B cell (primary cell): ENCODE data around the gene OR1E2. TPM values are rescaled to one million over a fixed set of nuclear protein-coding genes. Genes with fewer than 3 reads are reported as not detected.
"Not testable (repeated sequence)": the region's sequence is repeated elsewhere in the genome, so short reads cannot be mapped to it uniquely, and the experiment has no call there.

ENCODE experiments used
- ATAC-seq: fragments of 200-7000 bp; cut with Tn5 transposase; one replicate; pipeline ENCODE4 v1.10.0; 2021; ENCODE audit warnings: low read depth, mild to moderate bottlenecking, moderate number of reproducible peaks, moderate library complexity
- CTCF ChIA-PET: fragments of 350-600 bp; sonication (Branson Sonifier 250); formaldehyde crosslinking; loops from one replicate; lab custom pipeline; 2021; ENCODE audit warnings: antibody characterized with exemption, inconsistent platforms; lab: Charles Lee
- POLR2A ChIA-PET: fragments of 350-600 bp; sonication (Branson Sonifier 250); formaldehyde crosslinking; loops from one replicate; lab custom pipeline; 2021; ENCODE audit warnings: antibody characterized with exemption; lab: Charles Lee
- DNase-seq: peaks from one replicate; pipeline ENCODE4 v3.0.0; 2013
- H2AFZ ChIP-seq: 2 replicates; pipeline ENCODE4 v1.6.1; 2012; ENCODE audit warnings: mild to moderate bottlenecking, low read depth, low read length; ENCODE audit not compliant: insufficient read depth, poor library complexity, severe bottlenecking
- H3K27ac ChIP-seq, 2 donors: 1 replicate in 1 of 2; 2 replicates in 1 of 2; pipeline ENCODE4 v1.5.1; 2012 to 2013; ENCODE audit warnings: low read length in 2 of 2, mild to moderate bottlenecking in 2 of 2, moderate library complexity in 1 of 2
- H3K27me3 ChIP-seq, 4 experiments: fragments of 200-600 bp in 1 of 4; sonication (generic) in 1 of 4; replicated peaks in 1 of 4; 1 replicate in 2 of 4; 2 replicates in 2 of 4; pipeline versions ENCODE4 v1.6.1 to v1.7.0; 2013 to 2016; ENCODE audit warnings: low read length in 3 of 4, mild to moderate bottlenecking in 2 of 4, mixed read lengths in 1 of 4, moderate library complexity in 1 of 4; ENCODE audit not compliant: insufficient read depth in 4 of 4, control insufficient read depth in 3 of 4; ENCODE audit errors: control extremely low read depth in 1 of 4
- H3K36me3 ChIP-seq, 2 experiments: replicated peaks in 1 of 2; 1 replicate in 1 of 2; 2 replicates in 1 of 2; pipeline versions ENCODE4 v1.6.1 to v1.7.1; 2013; ENCODE audit warnings: low read length in 1 of 2; ENCODE audit not compliant: insufficient read depth in 2 of 2, control insufficient read depth in 1 of 2; ENCODE audit errors: control extremely low read depth in 1 of 2, extremely low read depth in 1 of 2
- H3K4me1 ChIP-seq, 2 donors: fragments of 200-600 bp in 1 of 2; sonication (generic) in 1 of 2; 1 replicate in 1 of 2; 2 replicates in 1 of 2; pipeline versions ENCODE4 v1.5.1 to v1.6.1; 2013 to 2017; ENCODE audit warnings: low read length in 2 of 2; ENCODE audit not compliant: control insufficient read depth in 2 of 2, insufficient read depth in 2 of 2
- H3K4me2 ChIP-seq: replicated peaks from 2 replicates; pipeline ENCODE3; 2012; ENCODE audit warnings: mild to moderate bottlenecking, low read depth, low read length; ENCODE audit not compliant: poor library complexity, severe bottlenecking
- H3K4me3 ChIP-seq, 5 experiments: fragments of 200-600 bp in 1 of 5; sonication (generic) in 1 of 5; 1 replicate in 3 of 5; 2 replicates in 2 of 5; pipeline versions ENCODE4 v1.5.1 to v1.7.0; 2011 to 2016; ENCODE audit warnings: low read length in 4 of 5, mild to moderate bottlenecking in 4 of 5, low read depth in 2 of 5, control low read depth in 1 of 5, moderate library complexity in 1 of 5; ENCODE audit not compliant: insufficient read depth in 1 of 5; ENCODE audit errors: control extremely low read depth in 1 of 5, extremely low read depth in 1 of 5
- H3K79me2 ChIP-seq: fragments of 200-600 bp; sonication (generic); one replicate; pipeline ENCODE4 v1.6.0; 2016; ENCODE audit warnings: low read length; ENCODE audit not compliant: control insufficient read depth, insufficient read depth
- H3K9ac ChIP-seq: fragments of 200-600 bp; sonication (generic); 2 replicates; pipeline ENCODE4 v1.6.1; 2017; ENCODE audit warnings: mild to moderate bottlenecking, low read length, moderate library complexity
- H3K9me3 ChIP-seq, 3 donors: one replicate each; pipeline versions ENCODE4 v1.6.1 to v1.7.1; 2013; ENCODE audit warnings: low read length in 2 of 3; ENCODE audit not compliant: control insufficient read depth in 2 of 3, insufficient read depth in 1 of 3; ENCODE audit errors: control extremely low read depth in 1 of 3
- H4K20me1 ChIP-seq: 2 replicates; pipeline ENCODE4 v1.6.0; 2012; ENCODE audit warnings: mild to moderate bottlenecking, low read length; ENCODE audit not compliant: insufficient read depth, control insufficient read depth, poor library complexity, severe bottlenecking
- H3K27ac Mint-ChIP-seq: one replicate; pipeline ENCODE4 v1.8.0; 2021; ENCODE audit warnings: mixed read lengths
- H3K27me3 Mint-ChIP-seq: one replicate; pipeline ENCODE4 v1.8.0; 2021; ENCODE audit warnings: mixed read lengths
- H3K4me1 Mint-ChIP-seq: one replicate; pipeline ENCODE4 v1.8.0; 2021; ENCODE audit warnings: mixed read lengths
- H3K4me3 Mint-ChIP-seq: one replicate; pipeline ENCODE4 v1.8.0; 2021; ENCODE audit warnings: mixed read lengths
- H3K9me3 Mint-ChIP-seq: one replicate; pipeline ENCODE4 v1.8.0; 2022; ENCODE audit warnings: mixed read lengths; ENCODE audit not compliant: insufficient read depth
- EZH2 ChIP-seq: IDR thresholded peaks from 2 replicates; pipeline ENCODE4 v1.6.1; 2012; ENCODE audit warnings: borderline replicate concordance, low read depth, mild to moderate bottlenecking, moderate library complexity, low read length; ENCODE audit not compliant: insufficient read depth, poor library complexity, severe bottlenecking
- WGBS: methylation state at CpG from one replicate; pipeline ENCODE4 v1.1.5; 2013; ENCODE audit warnings: missing lambda C conversion rate; ENCODE audit not compliant: insufficient coverage; 5-methylcytosine and 5-hydroxymethylcytosine counted together
- intact Hi-C: fragments of 100-400 bp; cut with micrococcal nuclease; formaldehyde crosslinking; loops from one replicate; pipeline ENCODE4 v1.10.0; 2022
- polyA plus RNA-seq: library from polyadenylated mRNA; depleted of rRNA; stranded (reverse); fragments of >200 nt; gene quantifications from 2 replicates; pipeline ENCODE4 v1.2.3, GENCODE V29; 2012
- total RNA-seq, 2 donors: library from RNA; stranded (reverse); fragments of 120-200 nt in 1 of 2; gene quantifications; 1 replicate in 1 of 2; 2 replicates in 1 of 2; pipeline versions ENCODE4 v1.2.3 to v1.2.4, GENCODE V29; 2013 to 2022
- TF ChIP-seq, protein P1 (sequence below): fragments of 200-600 bp; IDR thresholded peaks from one replicate; pipeline ENCODE4 v1.8.0; 2022; ENCODE audit warnings: antibody characterized with exemption, mild to moderate bottlenecking

OR1E2 gene
- total and polyA plus RNA-seq, 2 donors (not counting 1 experiment from before 2014, with no cell fraction given): not detected

DNA sequence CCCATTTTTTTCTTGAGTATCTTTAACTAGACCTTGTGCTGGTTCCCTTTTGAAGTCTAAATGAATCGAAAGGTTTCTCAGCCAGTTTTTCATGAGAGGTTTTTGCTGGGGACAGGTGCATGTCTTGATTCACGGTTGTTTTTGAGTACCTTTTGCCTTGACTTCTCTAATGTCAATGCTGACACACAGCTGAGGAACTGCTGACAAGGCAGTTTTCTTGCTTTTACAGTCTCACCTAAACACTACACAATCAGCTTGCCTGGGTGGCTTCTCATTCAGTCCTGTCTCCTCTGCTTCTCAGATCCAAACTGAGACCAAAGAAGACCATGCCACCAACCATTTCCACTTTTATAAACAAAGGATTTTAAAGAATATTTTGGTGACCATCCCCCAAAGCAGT is 15.4 kb downstream of the OR1E2 start:
- no peaks in the 10 kb centered on the region for H3K4me1 ChIP-seq
- no peak overlapping the region for H3K27ac Mint-ChIP-seq
- H3K36me3 ChIP-seq: no peaks in the 10 kb centered on the region
- no peak overlapping the region for H3K27ac ChIP-seq
- no peak for ATAC-seq
- H3K79me2 ChIP-seq: no peaks in the 10 kb centered on the region
- no peaks in the 10 kb centered on the region for H3K4me1 Mint-ChIP-seq
- peaks cover 0 to 7% (median 2%) of the 10 kb centered on the region in 4 experiments for H3K27me3 ChIP-seq
- peaks cover 29% of the 10 kb centered on the region for H3K27me3 Mint-ChIP-seq
- no peak overlapping the region for H2AFZ ChIP-seq
- no peak for TF ChIP-seq EZH2
- TF ChIP-seq, protein P1, sequence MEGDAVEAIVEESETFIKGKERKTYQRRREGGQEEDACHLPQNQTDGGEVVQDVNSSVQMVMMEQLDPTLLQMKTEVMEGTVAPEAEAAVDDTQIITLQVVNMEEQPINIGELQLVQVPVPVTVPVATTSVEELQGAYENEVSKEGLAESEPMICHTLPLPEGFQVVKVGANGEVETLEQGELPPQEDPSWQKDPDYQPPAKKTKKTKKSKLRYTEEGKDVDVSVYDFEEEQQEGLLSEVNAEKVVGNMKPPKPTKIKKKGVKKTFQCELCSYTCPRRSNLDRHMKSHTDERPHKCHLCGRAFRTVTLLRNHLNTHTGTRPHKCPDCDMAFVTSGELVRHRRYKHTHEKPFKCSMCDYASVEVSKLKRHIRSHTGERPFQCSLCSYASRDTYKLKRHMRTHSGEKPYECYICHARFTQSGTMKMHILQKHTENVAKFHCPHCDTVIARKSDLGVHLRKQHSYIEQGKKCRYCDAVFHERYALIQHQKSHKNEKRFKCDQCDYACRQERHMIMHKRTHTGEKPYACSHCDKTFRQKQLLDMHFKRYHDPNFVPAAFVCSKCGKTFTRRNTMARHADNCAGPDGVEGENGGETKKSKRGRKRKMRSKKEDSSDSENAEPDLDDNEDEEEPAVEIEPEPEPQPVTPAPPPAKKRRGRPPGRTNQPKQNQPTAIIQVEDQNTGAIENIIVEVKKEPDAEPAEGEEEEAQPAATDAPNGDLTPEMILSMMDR: no peak
- H3K4me3 ChIP-seq: no peak overlapping the region
- H4K20me1 ChIP-seq: no peaks in the 10 kb centered on the region
- H3K9ac ChIP-seq: no peak overlapping the region
- 67% methylated on average over 1 of the region's 2 CpGs for whole genome bisulfite sequencing
- H3K9me3 Mint-ChIP-seq: no peaks in the 10 kb centered on the region
- H3K9me3 ChIP-seq: no peaks in the 10 kb centered on the region
- H3K4me2 ChIP-seq: no peak overlapping the region
- intact Hi-C loops: no loop called here
- ChIA-PET CTCF (no interaction called here), POLR2A (no interaction called here)
- DNase-seq: no peak
- H3K4me3 Mint-ChIP-seq: no peak overlapping the region

DNA sequence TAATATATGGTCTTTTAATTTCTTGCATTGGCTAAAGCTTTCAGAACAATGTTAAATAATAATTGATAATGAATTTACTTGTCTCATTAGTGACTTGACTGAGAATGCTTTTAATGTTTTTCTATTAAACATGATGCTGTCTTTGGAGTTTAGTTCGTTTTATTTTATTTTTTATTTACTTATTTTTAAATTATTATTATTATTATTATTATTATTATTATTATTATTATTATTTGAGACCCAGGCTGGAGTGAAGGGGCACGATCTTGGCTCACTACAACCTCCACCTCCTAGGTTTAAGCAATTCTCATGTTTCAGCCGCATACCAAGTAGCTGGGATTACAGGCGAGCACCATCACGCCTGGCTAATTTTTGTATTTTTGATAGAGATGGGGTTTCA is 18.0 kb downstream of the OR1E2 start:
- CTCF ChIA-PET: no interaction called here
- intact Hi-C loops: no loop called here
- 85% methylated on average over 2 of the region's 5 CpGs for WGBS
- Mint-ChIP-seq H3K9me3 (no peaks in the 10 kb centered on the region), H3K4me3 (no peak overlapping the region), H3K4me1 (no peaks in the 10 kb centered on the region), H3K27me3 (peaks cover 24% of the 10 kb centered on the region), H3K27ac (no peak overlapping the region)
- Histone ChIP-seq H3K79me2 (no peaks in the 10 kb centered on the region), H3K9ac (no peak overlapping the region), H3K27me3 (peaks cover 0 to 4% (median 0%) of the 10 kb centered on the region in 4 experiments), H2AFZ (no peak overlapping the region), H3K4me3 (no peak overlapping the region), H3K9me3 (no peaks in the 10 kb centered on the region), H3K4me1 (no peaks in the 10 kb centered on the region), H3K36me3 (no peaks in the 10 kb centered on the region), H3K27ac (no peak overlapping the region), H3K4me2 (no peak overlapping the region), H4K20me1 (no peaks in the 10 kb centered on the region)
- POLR2A ChIA-PET: no interaction called here
- TF ChIP-seq, protein P1: no peak
- no peak for TF ChIP-seq EZH2
- DNase-seq (no peak), ATAC-seq (no peak)

DNA sequence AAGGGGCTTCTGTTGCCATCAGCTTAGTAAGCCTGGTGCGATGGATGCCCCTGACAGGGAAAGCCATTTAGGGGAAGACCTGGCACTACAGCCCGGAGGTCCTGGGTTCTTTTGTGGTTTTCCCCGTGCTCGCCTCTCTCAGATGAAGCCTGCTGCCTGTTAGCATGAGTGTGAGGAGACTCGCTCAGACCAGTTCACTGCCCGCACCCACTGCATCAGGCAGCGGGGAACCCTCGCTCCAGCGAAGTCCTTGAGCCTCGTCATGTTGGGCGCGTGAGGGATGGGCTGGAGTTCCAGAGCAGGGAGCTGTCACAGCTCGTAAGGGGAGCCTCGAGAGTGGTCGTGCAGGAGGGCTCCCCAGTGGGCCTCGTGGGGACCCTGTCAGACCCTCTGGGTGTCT is 21.4 kb downstream of the OR1E2 start:
- H3K4me1 Mint-ChIP-seq, H3K27me3 ChIP-seq, H3K79me2 ChIP-seq, ATAC-seq, H2AFZ ChIP-seq, H3K27ac Mint-ChIP-seq, H3K27ac ChIP-seq, DNase-seq, H3K9me3 ChIP-seq, H3K4me1 ChIP-seq, H3K4me3 ChIP-seq, CTCF ChIA-PET, H3K9me3 Mint-ChIP-seq, H3K4me2 ChIP-seq, H3K36me3 ChIP-seq, intact Hi-C loops, H3K4me3 Mint-ChIP-seq, POLR2A ChIA-PET, H3K9ac ChIP-seq, H4K20me1 ChIP-seq: not testable (repeated sequence)
- peaks cover 31% of the 10 kb centered on the region for H3K27me3 Mint-ChIP-seq
- WGBS: no CpG with 5 or more reads among the region's 16 CpGs
